Right lobe of liver (tissue), 6 donors: ENCODE results near the gene NEK2. TPM values are rescaled to one million over a fixed set of nuclear protein-coding genes. Genes with fewer than 3 reads are reported as not detected.
"Not testable (repeated sequence)": the region's sequence is repeated elsewhere in the genome, so short reads cannot be mapped to it uniquely, and the experiment has no call there.

Source experiments
- ATAC-seq, 4 donors: fragments of 200-7000 bp; cut with Tn5 transposase; one replicate each; pipeline ENCODE4 v1.9.1; 2020; ENCODE audit warnings: mild to moderate bottlenecking in 4 of 4, moderate library complexity in 4 of 4
- DNase-seq, 3 donors: peaks; one replicate each; pipeline ENCODE4 v3.0.0-alpha.2; 2020
- H3K27ac ChIP-seq, 3 donors: fragments of 200-600 bp; one replicate each; pipeline ENCODE4 v1.8.0; 2022
- H3K27me3 ChIP-seq, 2 donors: fragments of 200-600 bp; one replicate each; pipeline ENCODE4 v1.8.0; 2022
- H3K36me3 ChIP-seq, 4 donors: fragments of 200-600 bp; sonication (generic) in 1 of 4; one replicate each; pipeline versions ENCODE4 v1.5.1 to v1.8.0; 2017 to 2022; ENCODE audit warnings: control low read depth in 1 of 4
- H3K4me1 ChIP-seq, 4 donors: fragments of 200-600 bp; sonication (generic) in 1 of 4; one replicate each; pipeline versions ENCODE4 v1.5.1 to v1.8.0; 2017 to 2022; ENCODE audit warnings: control low read depth in 1 of 4
- H3K4me3 ChIP-seq, 3 donors: fragments of 200-600 bp; one replicate each; pipeline ENCODE4 v1.8.0; 2022
- H3K9me3 ChIP-seq, 4 donors: fragments of 200-600 bp; sonication (generic) in 1 of 4; one replicate each; pipeline versions ENCODE4 v1.5.1 to v1.8.0; 2017 to 2022; ENCODE audit warnings: control low read depth in 1 of 4
- POLR2A ChIP-seq: fragments of 450-650 bp; IDR thresholded peaks from one replicate; pipeline ENCODE4 v1.6.1; 2017; ENCODE audit warnings: antibody characterized with exemption, mild to moderate bottlenecking
- WGBS: methylation state at CpG from one replicate; pipeline ENCODE4 v1.1.6; 2018; ENCODE audit warnings: low coverage, low lambda C conversion rate; ENCODE audit not compliant: insufficient coverage; ENCODE audit errors: missing lambda C conversion rate; 5-methylcytosine and 5-hydroxymethylcytosine counted together
- intact Hi-C, 2 donors: fragments of 100-400 bp; cut with DNase I; formaldehyde crosslinking; loops; one replicate each; pipeline versions ENCODE4 v1.11.2 to v1.14.1; 2022
- total RNA-seq, 6 experiments: library from RNA; depleted of rRNA in 2 of 6; stranded (reverse); fragments of >200 nt in 2 of 6; fragmentation: NEBNext Ultra II Directional in 3 of 6; extraction: Animal tissue kit (Norgen Biotek cat#: 25700) in 3 of 6; gene quantifications; one replicate each; pipeline versions ENCODE4 v1.1.0 to v1.2.4, GENCODE V29; 2016 to 2023
- TF ChIP-seq, protein P1 (sequence below), 4 donors: fragments of 200-600 bp in 3 of 4; fragments of 450-650 bp in 1 of 4; IDR thresholded peaks; one replicate each; pipeline versions ENCODE4 v1.5.1 to v1.8.0; 2016 to 2022; ENCODE audit warnings: antibody characterized with exemption in 4 of 4, mild to moderate bottlenecking in 2 of 4
- donor health status: DM: no; HTN: yes; CAD: no.
- donor health status: DM: no; HTN: no; CAD: no.
- donor health status: DM: no; HTN: no; CAD: no.
- donor health status: DM: no; HTN: yes; CAD: no.
- donor health status: DM: no; HTN: yes; CAD: no.

The NEK2 gene
- total RNA-seq, 6 experiments from 2014 or later, result 0.22 to 0.80 (median 0.50) TPM; not detected in 1

DNA sequence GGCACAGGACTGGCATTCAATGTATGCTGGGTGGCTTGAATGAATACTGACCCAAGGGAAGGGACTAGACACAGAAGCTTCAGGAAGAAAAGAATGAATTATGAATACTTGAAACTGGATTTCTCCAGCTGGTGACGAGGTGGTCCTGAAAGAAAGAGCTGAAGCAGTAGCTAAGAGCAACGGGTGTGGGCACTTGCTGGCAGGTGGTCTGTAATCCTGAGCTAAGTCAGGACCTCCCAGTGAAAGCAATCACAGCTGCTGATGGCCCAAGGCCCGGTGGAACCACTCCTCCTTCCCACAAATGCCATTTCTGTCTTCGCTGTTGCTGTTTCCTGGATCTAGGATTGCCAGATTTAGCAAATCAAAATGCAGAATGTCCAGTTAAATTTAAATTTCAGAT lies 47.0 kb downstream of the NEK2 start:
- H3K27ac ChIP-seq, result no peak overlapping the region
- WGBS, result 74% methylated on average over 4 of the region's 4 CpGs
- H3K36me3 ChIP-seq, result no peaks in the 10 kb centered on the region
- H3K9me3 ChIP-seq, result no peaks in the 10 kb centered on the region
- ATAC-seq (no peak), DNase-seq (no peak)
- TF ChIP-seq POLR2A, result no peak
- TF ChIP-seq, protein P1, sequence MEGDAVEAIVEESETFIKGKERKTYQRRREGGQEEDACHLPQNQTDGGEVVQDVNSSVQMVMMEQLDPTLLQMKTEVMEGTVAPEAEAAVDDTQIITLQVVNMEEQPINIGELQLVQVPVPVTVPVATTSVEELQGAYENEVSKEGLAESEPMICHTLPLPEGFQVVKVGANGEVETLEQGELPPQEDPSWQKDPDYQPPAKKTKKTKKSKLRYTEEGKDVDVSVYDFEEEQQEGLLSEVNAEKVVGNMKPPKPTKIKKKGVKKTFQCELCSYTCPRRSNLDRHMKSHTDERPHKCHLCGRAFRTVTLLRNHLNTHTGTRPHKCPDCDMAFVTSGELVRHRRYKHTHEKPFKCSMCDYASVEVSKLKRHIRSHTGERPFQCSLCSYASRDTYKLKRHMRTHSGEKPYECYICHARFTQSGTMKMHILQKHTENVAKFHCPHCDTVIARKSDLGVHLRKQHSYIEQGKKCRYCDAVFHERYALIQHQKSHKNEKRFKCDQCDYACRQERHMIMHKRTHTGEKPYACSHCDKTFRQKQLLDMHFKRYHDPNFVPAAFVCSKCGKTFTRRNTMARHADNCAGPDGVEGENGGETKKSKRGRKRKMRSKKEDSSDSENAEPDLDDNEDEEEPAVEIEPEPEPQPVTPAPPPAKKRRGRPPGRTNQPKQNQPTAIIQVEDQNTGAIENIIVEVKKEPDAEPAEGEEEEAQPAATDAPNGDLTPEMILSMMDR (IDR thresholded peaks at IDR 0.05), result no peak
- peaks cover 0 to 12% (median 5%) of the 10 kb centered on the region in 4 donors for H3K4me1 ChIP-seq
- intact Hi-C loops, result no loop called here
- H3K27me3 ChIP-seq, result no peaks in the 10 kb centered on the region
- H3K4me3 ChIP-seq, result no peak overlapping the region

DNA sequence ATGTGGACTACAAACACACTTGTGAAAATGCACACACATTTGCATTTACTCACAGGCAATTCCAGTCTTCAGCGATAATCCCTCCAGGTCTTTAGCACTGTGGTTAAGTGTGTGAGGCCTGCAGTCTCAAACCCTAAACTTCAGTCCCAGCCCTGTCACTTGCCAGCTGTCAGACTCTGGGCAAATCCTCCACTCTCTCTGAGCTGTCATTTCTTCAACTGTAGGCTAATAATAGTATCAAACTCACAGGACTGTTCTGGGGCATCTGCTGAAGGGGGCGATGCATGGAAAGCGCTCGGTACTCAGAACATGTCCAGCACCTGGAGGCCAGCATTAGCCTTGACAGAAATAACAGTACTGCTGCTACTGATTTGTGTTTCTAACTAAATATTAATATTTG lies 48.2 kb downstream of the NEK2 start:
- H3K27ac ChIP-seq, result no peak overlapping the region
- no peaks in the 10 kb centered on the region for H3K36me3 ChIP-seq
- DNase-seq (no peak), ATAC-seq (no peak)
- intact Hi-C loops, result no loop called here
- H3K4me3 ChIP-seq, result no peak overlapping the region
- no peaks in the 10 kb centered on the region for H3K9me3 ChIP-seq
- 94% methylated on average over 4 of the region's 4 CpGs for WGBS
- TF ChIP-seq, protein P1 (IDR thresholded peaks at IDR 0.05), result no peak
- TF ChIP-seq POLR2A, result no peak
- no peaks in the 10 kb centered on the region for H3K27me3 ChIP-seq
- H3K4me1 ChIP-seq, result no peaks in the 10 kb centered on the region

DNA sequence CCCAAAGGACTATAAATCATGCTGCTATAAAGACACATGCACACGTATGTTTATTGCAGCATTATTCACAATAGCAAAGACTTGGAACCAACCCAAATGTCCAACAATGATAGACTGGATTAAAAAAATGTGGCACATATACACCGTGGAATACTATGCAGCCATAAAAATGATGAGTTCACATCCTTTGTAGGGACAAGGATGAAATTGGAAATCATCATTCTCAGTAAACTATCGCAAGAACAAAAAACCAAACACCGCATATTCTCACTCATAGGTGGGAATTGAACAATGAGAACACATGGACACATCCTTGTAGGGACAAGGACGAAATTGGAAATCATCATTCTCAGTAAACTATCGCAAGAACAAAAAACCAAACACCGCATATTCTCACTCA lies 49.6 kb downstream of the NEK2 start:
- H3K9me3 ChIP-seq, H3K4me1 ChIP-seq, intact Hi-C loops, H3K27me3 ChIP-seq, ATAC-seq, H3K27ac ChIP-seq, DNase-seq, H3K36me3 ChIP-seq, H3K4me3 ChIP-seq: not testable (repeated sequence)
- WGBS, result 95% methylated on average over 6 of the region's 7 CpGs

DNA sequence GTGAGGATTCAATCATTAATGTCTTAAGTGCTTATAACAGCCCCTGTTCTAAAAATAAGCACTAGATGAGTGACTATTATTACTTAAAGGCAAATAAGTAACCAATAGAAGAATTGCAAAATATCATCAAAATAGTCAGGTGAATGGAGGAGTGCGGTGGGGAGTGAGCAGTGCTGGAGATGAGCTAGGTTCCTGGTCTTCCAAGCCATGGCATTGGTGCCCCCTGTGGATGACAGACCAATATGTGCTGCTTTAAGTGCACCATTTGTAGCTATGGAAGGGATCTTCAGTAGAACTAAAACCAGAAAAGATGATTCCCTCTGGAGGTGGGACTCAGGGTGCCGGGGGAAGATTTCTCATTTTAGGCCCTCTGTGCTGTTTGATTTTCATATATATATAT lies 50.4 kb downstream of the NEK2 start:
- peak; percentile 93 to 98 (median 96) for ATAC-seq

DNA sequence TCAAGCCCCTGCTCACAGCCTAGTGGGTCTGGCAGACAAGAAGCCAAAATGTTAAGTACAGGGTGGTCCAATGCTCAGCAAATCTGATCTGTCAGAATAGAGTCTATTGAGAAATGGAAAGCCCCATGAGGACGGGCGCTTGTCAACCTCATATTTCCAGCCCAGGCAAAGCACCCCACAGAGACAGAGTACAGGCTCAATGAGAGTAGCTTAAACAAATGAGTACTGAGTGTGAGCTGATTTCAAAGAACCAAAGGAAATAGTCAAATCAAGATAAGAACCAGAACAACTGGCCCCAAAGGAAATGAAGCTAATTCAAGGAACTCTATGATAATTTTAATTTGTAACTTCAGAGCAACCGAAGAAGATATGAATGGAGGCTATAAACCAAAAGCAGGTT lies 51.9 kb downstream of the NEK2 start:
- 80% methylated on average over 3 of the region's 3 CpGs for WGBS
- DNase-seq (no peak), ATAC-seq (no peak)
- intact Hi-C loops, result no loop called here
- no peaks in the 10 kb centered on the region for H3K36me3 ChIP-seq
- no peaks in the 10 kb centered on the region for H3K27me3 ChIP-seq
- H3K27ac ChIP-seq, result no peak overlapping the region
- no peaks in the 10 kb centered on the region for H3K9me3 ChIP-seq
- H3K4me3 ChIP-seq, result no peak overlapping the region
- TF ChIP-seq, protein P1 (IDR thresholded peaks at IDR 0.05), result no peak
- no peak for TF ChIP-seq POLR2A
- peaks cover 0 to 11% (median 3%) of the 10 kb centered on the region in 4 donors for H3K4me1 ChIP-seq

More for the DNA sequence above, 50.4 kb downstream of the NEK2 start:
- Histone ChIP-seq H3K27ac (no peak overlapping the region), H3K4me3 (no peak overlapping the region), H3K36me3 (no peaks in the 10 kb centered on the region), H3K9me3 (no peaks in the 10 kb centered on the region), H3K4me1 (no peaks in the 10 kb centered on the region), H3K27me3 (no peaks in the 10 kb centered on the region)
- peak in 2 of 3 donors; percentile 58 to 72 for DNase-seq
- TF ChIP-seq, protein P1 (IDR thresholded peaks at IDR 0.05), result peak; percentile 37 to 47 (median 42)
- TF ChIP-seq POLR2A, result no peak
- intact Hi-C loops, result no loop called here
- 58% methylated on average over 2 of the region's 2 CpGs for WGBS
